Adrenal gland (tissue), 5 donors: Measurements from ENCODE around the gene POLD2.

Experiments
- POLR2A ChIP-seq, 2 donors: fragments of 450-650 bp; IDR thresholded peaks; one replicate each; pipeline ENCODE4 v1.6.1; 2017; ENCODE audit warnings: antibody characterized with exemption in 2 of 2, mild to moderate bottlenecking in 2 of 2, moderate library complexity in 1 of 2
- TF ChIP-seq, protein P1 (sequence below), 6 experiments: fragments of 450-650 bp in 4 of 6; fragments of 200-600 bp in 2 of 6; sonication (generic) in 1 of 6; IDR thresholded peaks; 1 replicate in 5 of 6; 2 replicates in 1 of 6; pipeline versions ENCODE4 v1.5.1 to v1.8.0; 2016 to 2021; ENCODE audit warnings: antibody characterized with exemption in 6 of 6, mild to moderate bottlenecking in 2 of 6, moderate library complexity in 1 of 6
- donor health status: DM: no; HTN: no; CAD: no.

DNA sequence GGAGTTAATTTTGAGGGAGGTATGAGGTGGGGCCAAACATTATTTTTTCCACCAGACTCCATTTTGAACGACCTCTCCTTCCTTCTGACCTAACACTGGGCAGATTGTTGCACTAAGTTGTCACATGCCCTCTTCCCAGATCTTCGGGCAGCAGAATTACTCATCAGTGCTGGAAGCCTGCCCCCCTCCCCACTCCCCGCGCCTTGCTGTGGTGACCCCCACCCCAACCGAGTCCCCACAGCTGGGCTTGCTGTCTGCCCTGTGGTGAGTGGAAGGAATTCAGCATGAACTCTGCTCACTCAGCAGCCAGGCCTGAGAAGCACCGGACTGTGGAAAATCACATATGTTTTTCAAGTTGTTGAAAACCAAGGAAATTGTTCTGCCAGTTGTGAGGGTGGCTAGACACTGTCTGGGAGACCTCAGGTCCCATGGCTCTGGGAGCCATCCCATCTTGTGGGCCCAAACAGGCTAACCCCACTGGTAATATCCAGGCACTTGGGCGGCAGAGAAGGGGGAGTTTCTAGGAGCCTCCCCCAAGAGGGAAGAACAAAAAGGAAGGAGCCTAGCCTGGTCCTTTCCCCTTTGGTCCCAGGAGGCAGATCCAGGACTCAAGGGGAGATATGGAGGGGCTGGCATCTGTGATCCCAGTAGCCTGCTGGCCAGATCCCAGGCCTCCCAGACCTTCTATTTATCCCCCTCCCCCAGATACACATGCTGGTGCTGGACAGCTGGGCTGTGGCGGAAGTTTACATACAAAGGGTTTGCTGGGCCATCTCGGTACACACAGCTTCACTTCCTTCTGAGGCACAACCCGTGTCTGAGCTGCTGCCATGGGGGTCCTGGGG is 22.7 kb downstream of the POLD2 start:
- TF ChIP-seq, protein P1, sequence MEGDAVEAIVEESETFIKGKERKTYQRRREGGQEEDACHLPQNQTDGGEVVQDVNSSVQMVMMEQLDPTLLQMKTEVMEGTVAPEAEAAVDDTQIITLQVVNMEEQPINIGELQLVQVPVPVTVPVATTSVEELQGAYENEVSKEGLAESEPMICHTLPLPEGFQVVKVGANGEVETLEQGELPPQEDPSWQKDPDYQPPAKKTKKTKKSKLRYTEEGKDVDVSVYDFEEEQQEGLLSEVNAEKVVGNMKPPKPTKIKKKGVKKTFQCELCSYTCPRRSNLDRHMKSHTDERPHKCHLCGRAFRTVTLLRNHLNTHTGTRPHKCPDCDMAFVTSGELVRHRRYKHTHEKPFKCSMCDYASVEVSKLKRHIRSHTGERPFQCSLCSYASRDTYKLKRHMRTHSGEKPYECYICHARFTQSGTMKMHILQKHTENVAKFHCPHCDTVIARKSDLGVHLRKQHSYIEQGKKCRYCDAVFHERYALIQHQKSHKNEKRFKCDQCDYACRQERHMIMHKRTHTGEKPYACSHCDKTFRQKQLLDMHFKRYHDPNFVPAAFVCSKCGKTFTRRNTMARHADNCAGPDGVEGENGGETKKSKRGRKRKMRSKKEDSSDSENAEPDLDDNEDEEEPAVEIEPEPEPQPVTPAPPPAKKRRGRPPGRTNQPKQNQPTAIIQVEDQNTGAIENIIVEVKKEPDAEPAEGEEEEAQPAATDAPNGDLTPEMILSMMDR (IDR thresholded peaks at IDR 0.05) = no peak
- no peak for TF ChIP-seq POLR2A (IDR thresholded peaks at IDR 0.05)
